GM12892 (cell line): ENCODE results near the gene DLEU7.

Source experiments
- POLR2A ChIP-seq: IDR thresholded peaks from 2 replicates; pipeline ENCODE4 v1.6.1; 2011; ENCODE audit warnings: low read depth, low read length, control low read depth
- POLR2AphosphoS5 ChIP-seq: IDR thresholded peaks from 2 replicates; pipeline ENCODE4 v1.6.1; 2011; ENCODE audit warnings: low read depth, low read length, control low read depth

DNA sequence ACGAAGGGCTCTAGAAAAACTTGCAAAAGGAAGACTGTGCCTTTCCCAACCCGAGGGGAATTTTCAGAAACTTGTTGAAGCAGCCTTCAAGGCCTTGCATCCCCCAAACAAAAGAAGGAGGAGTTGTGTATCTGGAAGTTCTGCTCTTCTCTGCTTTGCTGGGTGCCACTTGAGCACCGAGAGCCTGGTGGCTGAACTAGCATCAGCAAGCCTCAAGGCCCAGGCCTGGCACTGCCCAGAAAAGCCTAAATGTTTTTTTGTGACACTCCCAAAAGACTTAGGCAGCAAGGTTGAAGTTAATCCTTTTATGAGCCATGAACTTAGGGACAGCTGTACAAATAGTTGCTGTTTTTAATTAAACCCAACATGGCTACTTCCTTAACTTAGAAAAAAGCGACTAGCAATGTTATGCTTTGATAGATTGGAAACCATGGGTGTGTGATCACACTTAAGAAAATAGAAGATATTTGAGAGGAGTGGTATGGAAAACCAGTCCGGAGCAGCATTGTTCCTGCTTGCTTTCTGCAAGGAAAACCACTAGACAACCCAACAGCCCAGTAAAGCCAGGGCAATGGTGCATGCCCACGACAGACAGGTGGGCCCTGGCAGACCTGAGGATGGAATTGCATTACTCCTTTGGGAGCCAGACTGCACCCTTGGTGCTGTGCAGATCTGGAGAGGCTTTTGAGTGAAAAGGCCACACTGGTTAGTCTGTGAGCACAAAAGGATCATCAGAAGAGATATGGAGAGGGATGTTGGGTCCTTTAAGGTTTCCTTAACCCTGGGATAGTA is 788 bp upstream of the DLEU7 start:
- no peak for TF ChIP-seq POLR2A
- TF ChIP-seq POLR2AphosphoS5: no peak
